Adrenal gland (tissue), 5 donors: Measurements from ENCODE around the gene CBX8.

ENCODE experiments used
- POLR2A ChIP-seq, 2 donors: fragments of 450-650 bp; IDR thresholded peaks; one replicate each; pipeline ENCODE4 v1.6.1; 2017; ENCODE audit warnings: antibody characterized with exemption in 2 of 2, mild to moderate bottlenecking in 2 of 2, moderate library complexity in 1 of 2
- TF ChIP-seq, protein P1 (sequence below), 6 experiments: fragments of 450-650 bp in 4 of 6; fragments of 200-600 bp in 2 of 6; sonication (generic) in 1 of 6; IDR thresholded peaks; 1 replicate in 5 of 6; 2 replicates in 1 of 6; pipeline versions ENCODE4 v1.5.1 to v1.8.0; 2016 to 2021; ENCODE audit warnings: antibody characterized with exemption in 6 of 6, mild to moderate bottlenecking in 2 of 6, moderate library complexity in 1 of 6
- donor health status: DM: no; HTN: no; CAD: no.

DNA sequence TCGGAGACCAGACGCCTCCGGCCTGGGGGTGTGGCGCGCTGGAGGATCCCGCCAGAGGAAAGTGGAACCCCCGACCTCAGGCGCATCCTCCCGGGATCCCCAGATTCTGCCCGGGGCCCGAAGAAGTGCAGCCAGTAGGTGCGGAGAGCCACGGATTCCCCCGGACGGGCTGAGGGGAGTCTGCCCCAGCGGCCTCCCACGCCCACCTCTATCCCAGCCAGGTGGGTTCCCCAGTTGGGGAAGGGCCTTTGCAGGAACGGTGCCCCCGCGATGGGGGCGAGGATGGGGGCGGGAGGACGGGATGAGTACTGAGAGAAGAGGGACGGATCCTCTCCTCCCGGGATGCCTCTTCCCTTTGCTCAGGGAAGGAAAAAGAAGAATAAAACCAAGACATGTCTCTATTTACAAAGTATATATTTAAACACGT, 5.1 kb downstream of the CBX8 start:
- TF ChIP-seq, protein P1, sequence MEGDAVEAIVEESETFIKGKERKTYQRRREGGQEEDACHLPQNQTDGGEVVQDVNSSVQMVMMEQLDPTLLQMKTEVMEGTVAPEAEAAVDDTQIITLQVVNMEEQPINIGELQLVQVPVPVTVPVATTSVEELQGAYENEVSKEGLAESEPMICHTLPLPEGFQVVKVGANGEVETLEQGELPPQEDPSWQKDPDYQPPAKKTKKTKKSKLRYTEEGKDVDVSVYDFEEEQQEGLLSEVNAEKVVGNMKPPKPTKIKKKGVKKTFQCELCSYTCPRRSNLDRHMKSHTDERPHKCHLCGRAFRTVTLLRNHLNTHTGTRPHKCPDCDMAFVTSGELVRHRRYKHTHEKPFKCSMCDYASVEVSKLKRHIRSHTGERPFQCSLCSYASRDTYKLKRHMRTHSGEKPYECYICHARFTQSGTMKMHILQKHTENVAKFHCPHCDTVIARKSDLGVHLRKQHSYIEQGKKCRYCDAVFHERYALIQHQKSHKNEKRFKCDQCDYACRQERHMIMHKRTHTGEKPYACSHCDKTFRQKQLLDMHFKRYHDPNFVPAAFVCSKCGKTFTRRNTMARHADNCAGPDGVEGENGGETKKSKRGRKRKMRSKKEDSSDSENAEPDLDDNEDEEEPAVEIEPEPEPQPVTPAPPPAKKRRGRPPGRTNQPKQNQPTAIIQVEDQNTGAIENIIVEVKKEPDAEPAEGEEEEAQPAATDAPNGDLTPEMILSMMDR (IDR thresholded peaks at IDR 0.05) = no peak
- TF ChIP-seq POLR2A (IDR thresholded peaks at IDR 0.05) = no peak
